Mesenchymal stem cell (in vitro differentiated cells and primary cell): ENCODE results near the gene CMSS1.

Experiments used
- DNase-seq: peaks from one replicate; pipeline ENCODE4 v3.0.0-alpha.2; 2013
- H2AFZ ChIP-seq: one replicate; pipeline ENCODE4 v1.6.1; 2013; ENCODE audit warnings: low read depth, mild to moderate bottlenecking, control low read depth, inconsistent platforms, low read length, moderate library complexity
- H2AK5ac ChIP-seq: 2 replicates; pipeline ENCODE4 v1.6.1; 2013; ENCODE audit warnings: low read length, moderate library complexity, mild to moderate bottlenecking, inconsistent platforms; ENCODE audit not compliant: severe bottlenecking
- H2BK120ac ChIP-seq: one replicate; pipeline ENCODE4 v1.6.1; 2013; ENCODE audit warnings: low read depth, mild to moderate bottlenecking, inconsistent platforms, low read length, moderate library complexity
- H2BK12ac ChIP-seq, 2 experiments: one replicate each; pipeline ENCODE4 v1.6.1; 2013; ENCODE audit warnings: inconsistent platforms in 2 of 2, low read length in 2 of 2, mild to moderate bottlenecking in 2 of 2, moderate library complexity in 2 of 2, control low read depth in 1 of 2
- H2BK15ac ChIP-seq: one replicate; pipeline ENCODE4 v1.6.1; 2013; ENCODE audit warnings: mild to moderate bottlenecking, low read depth, inconsistent platforms; ENCODE audit not compliant: poor library complexity, severe bottlenecking
- H2BK5ac ChIP-seq: 2 replicates; pipeline ENCODE4 v1.6.1; 2013; ENCODE audit warnings: low read depth, mild to moderate bottlenecking, low read length, control low read depth, inconsistent platforms; ENCODE audit not compliant: poor library complexity, severe bottlenecking
- H3K14ac ChIP-seq, 2 experiments: one replicate each; pipeline ENCODE4 v1.6.1; 2013; ENCODE audit warnings: inconsistent platforms in 2 of 2, low read length in 2 of 2, control low read depth in 1 of 2, mild to moderate bottlenecking in 1 of 2, moderate library complexity in 1 of 2
- H3K18ac ChIP-seq, 2 experiments: one replicate each; pipeline ENCODE4 v1.6.1; 2013; ENCODE audit warnings: inconsistent platforms in 2 of 2, low read length in 2 of 2, control low read depth in 1 of 2, low read depth in 1 of 2, mild to moderate bottlenecking in 1 of 2
- H3K23ac ChIP-seq, 2 experiments: one replicate each; pipeline ENCODE4 v1.6.1; 2013; ENCODE audit warnings: inconsistent platforms in 2 of 2, low read length in 2 of 2, mild to moderate bottlenecking in 2 of 2, moderate library complexity in 2 of 2, control low read depth in 1 of 2
- H3K27ac ChIP-seq: 2 replicates; pipeline ENCODE4 v1.5.1; 2013; ENCODE audit warnings: mild to moderate bottlenecking, moderate library complexity, low read length, control low read depth, inconsistent platforms; ENCODE audit not compliant: poor library complexity, severe bottlenecking
- H3K27me3 ChIP-seq, 2 experiments: 2 replicates each; pipeline versions ENCODE4 v1.6.1 to v1.7.0; 2013; ENCODE audit warnings: low read length in 2 of 2, mild to moderate bottlenecking in 2 of 2, moderate library complexity in 2 of 2, control low read depth in 1 of 2, inconsistent platforms in 1 of 2; ENCODE audit not compliant: control insufficient read depth in 1 of 2, insufficient read depth in 1 of 2
- H3K36me3 ChIP-seq, 2 experiments: 2 replicates each; pipeline versions ENCODE4 v1.6.1 to v1.7.0; 2013; ENCODE audit warnings: low read length in 2 of 2, control low read depth in 1 of 2, inconsistent platforms in 1 of 2, low read depth in 1 of 2, mild to moderate bottlenecking in 1 of 2; ENCODE audit not compliant: insufficient read depth in 2 of 2, control insufficient read depth in 1 of 2
- H3K4ac ChIP-seq, 2 experiments: one replicate each; pipeline ENCODE4 v1.6.1; 2013; ENCODE audit warnings: inconsistent platforms in 2 of 2, low read length in 2 of 2, mild to moderate bottlenecking in 2 of 2, moderate library complexity in 2 of 2, control low read depth in 1 of 2, low read depth in 1 of 2
- H3K4me1 ChIP-seq: 2 replicates; pipeline ENCODE4 v1.6.1; 2013; ENCODE audit warnings: low read depth, low read length, control low read depth; ENCODE audit not compliant: control insufficient read depth, insufficient read depth
- H3K4me2 ChIP-seq: 2 replicates; pipeline ENCODE4 v1.6.1; 2013; ENCODE audit warnings: low read length, mild to moderate bottlenecking, inconsistent platforms; ENCODE audit not compliant: poor library complexity, severe bottlenecking
- H3K4me3 ChIP-seq, 2 experiments: 2 replicates each; pipeline versions ENCODE4 v1.5.1 to v1.7.0; 2013; ENCODE audit warnings: low read length in 2 of 2, mild to moderate bottlenecking in 2 of 2, control low read depth in 1 of 2, low read depth in 1 of 2; ENCODE audit not compliant: insufficient read depth in 1 of 2
- H3K79me1 ChIP-seq: replicated peaks from 2 replicates; pipeline ENCODE4 v1.6.1; 2013; ENCODE audit warnings: mild to moderate bottlenecking, control low read depth, low read length, inconsistent platforms; ENCODE audit not compliant: poor library complexity, severe bottlenecking
- H3K9ac ChIP-seq: 2 replicates; pipeline ENCODE4 v1.7.0; 2013; ENCODE audit warnings: mild to moderate bottlenecking, low read length, moderate library complexity
- H3K9me3 ChIP-seq: 2 replicates; pipeline ENCODE4 v1.7.0; 2013; ENCODE audit warnings: mild to moderate bottlenecking, low read length; ENCODE audit not compliant: control insufficient read depth
- H4K8ac ChIP-seq: one replicate; pipeline ENCODE4 v1.6.1; 2013; ENCODE audit warnings: inconsistent platforms, mild to moderate bottlenecking, low read length, moderate library complexity
- H4K91ac ChIP-seq: one replicate; pipeline ENCODE4 v1.6.1; 2013; ENCODE audit warnings: mild to moderate bottlenecking, low read length, inconsistent platforms
- WGBS: methylation state at CpG from one replicate; pipeline ENCODE4 v1.1.7; 2013; ENCODE audit warnings: mixed read lengths; 5-methylcytosine and 5-hydroxymethylcytosine counted together

The CMSS1 gene

DNA sequence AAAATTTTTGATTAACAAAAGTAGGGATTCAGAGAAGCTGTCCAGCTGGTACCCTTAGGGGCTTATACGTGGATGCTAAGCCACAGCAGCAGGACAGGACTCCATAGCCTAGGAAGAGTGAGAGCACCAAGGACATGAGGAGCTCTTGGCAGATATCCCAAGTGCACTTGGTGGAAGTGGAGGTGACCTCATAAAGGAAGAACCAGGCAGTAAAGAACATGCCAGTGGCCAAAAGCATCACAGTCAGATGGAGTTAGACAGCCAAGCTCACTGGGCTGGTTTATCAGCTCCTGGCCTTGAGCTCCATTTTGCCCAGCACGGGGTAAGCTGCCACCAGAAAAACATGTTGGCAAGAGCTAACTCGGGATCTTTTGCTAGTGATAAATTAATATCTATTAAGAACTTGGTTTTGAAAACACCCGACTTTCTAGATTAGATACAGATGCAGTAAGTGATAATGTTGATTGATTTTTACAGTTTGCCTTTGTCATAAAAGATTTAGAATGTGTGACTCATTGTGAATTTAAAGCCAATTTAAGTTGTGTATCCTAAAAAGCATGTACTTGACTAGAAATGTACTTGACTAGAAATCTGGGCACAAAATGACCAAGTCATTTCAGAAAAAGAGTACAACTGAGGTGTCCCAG is 108.0 kb downstream of the CMSS1 start:
- H4K91ac ChIP-seq: no peak overlapping the region
- WGBS: 87% methylated on average over 4 of the region's 4 CpGs
- H2AK5ac ChIP-seq: no peak overlapping the region
- H2BK120ac ChIP-seq: no peak overlapping the region
- H3K36me3 ChIP-seq: no peaks in the 10 kb centered on the region
- peaks cover 4% of the 10 kb centered on the region for H3K4me1 ChIP-seq
- no peak overlapping the region for H3K23ac ChIP-seq
- no peak overlapping the region for H2BK5ac ChIP-seq
- no peak overlapping the region for H2BK12ac ChIP-seq
- H3K9me3 ChIP-seq: no peaks in the 10 kb centered on the region
- H3K79me1 ChIP-seq: peaks cover 4% of the 10 kb centered on the region
- peak overlapping the region; percentile 7 for H3K9ac ChIP-seq
- no peak overlapping the region for H3K18ac ChIP-seq
- H3K27me3 ChIP-seq: no peaks in the 10 kb centered on the region
- no peak overlapping the region for H3K4me2 ChIP-seq
- no peak overlapping the region for H3K27ac ChIP-seq
- no peak overlapping the region for H3K4ac ChIP-seq
- peak; percentile 77 for DNase-seq
- H2BK15ac ChIP-seq: no peak overlapping the region
- H2AFZ ChIP-seq: no peak overlapping the region
- H3K14ac ChIP-seq: no peak overlapping the region
- H4K8ac ChIP-seq: no peak overlapping the region
- no peak overlapping the region for H3K4me3 ChIP-seq

- H3K79me1 ChIP-seq: peaks cover 4% of the 10 kb centered on the region
- no peak overlapping the region for H3K4ac ChIP-seq
- H3K36me3 ChIP-seq: no peaks in the 10 kb centered on the region
- H2AFZ ChIP-seq: no peak overlapping the region
- no peak overlapping the region for H3K4me2 ChIP-seq
- peak overlapping the region; percentile 47 for H2AK5ac ChIP-seq
- DNase-seq: no peak
- H4K91ac ChIP-seq: no peak overlapping the region
- H3K14ac ChIP-seq: no peak overlapping the region
- no peak overlapping the region for H2BK15ac ChIP-seq
- H3K23ac ChIP-seq: no peak overlapping the region
- H3K27me3 ChIP-seq: no peaks in the 10 kb centered on the region
- peaks cover 5% of the 10 kb centered on the region for H3K4me1 ChIP-seq
- no peak overlapping the region for H3K9ac ChIP-seq
- no peak overlapping the region for H3K27ac ChIP-seq
- H3K18ac ChIP-seq: no peak overlapping the region
- H2BK5ac ChIP-seq: no peak overlapping the region
- H2BK120ac ChIP-seq: no peak overlapping the region
- 64% methylated on average over 4 of the region's 7 CpGs for WGBS
- no peak overlapping the region for H2BK12ac ChIP-seq
- no peaks in the 10 kb centered on the region for H3K9me3 ChIP-seq
- H4K8ac ChIP-seq: no peak overlapping the region
- H3K4me3 ChIP-seq: no peak overlapping the region
Measured at GRCh38 chr3:99927671-99928457, 110.2 kb downstream of the CMSS1 start.

DNA sequence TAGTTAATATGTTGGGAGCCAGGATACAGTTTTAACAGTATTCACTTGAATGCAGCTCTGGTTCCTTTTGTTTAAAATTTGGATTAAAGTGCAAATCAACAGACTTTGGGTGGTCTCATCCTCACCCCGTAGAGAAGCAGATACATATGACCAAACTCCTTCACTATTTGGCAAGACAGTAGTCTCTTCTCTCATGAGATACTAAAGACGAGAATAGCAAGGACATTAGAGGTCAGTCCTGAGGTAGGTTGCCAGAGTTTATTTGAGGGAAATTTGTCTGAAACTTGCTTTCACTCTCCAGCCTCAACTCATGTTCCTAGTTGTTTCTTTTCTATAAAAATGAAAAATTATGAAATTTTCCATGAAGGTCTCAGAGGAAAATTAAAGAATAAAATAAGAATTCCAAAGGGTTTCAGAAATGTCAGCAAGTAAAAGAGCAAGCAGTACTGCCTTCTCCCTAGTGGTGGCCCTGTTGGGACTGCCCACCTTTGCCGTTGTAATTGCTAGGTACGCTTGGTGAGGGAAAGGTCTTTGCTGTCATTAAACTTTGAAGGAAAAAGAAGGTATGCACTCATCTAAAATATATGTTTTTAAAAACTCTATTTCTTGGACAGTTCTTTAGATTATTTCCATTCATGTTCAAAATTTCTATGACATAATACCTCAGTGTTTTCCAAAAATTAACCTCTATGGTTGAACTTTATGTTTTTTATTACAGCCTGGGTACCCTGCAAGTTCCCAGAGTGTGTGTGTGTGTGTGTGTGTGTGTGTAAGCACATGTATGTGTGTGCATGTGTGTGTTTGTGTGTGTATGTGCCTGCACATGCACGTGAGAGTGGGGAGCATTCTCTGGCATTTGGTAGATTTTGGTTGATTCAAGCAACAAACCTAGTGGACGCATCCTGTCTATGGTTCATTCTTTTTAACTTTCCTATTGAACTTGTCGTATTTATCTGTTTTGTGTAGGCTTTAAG is 111.4 kb downstream of the CMSS1 start:
- Histone ChIP-seq H3K9me3 (no peaks in the 10 kb centered on the region), H2BK12ac (no peak overlapping the region), H3K9ac (peak overlapping the region; percentile 68), H3K4me2 (no peak overlapping the region), H3K27ac (no peak overlapping the region), H2AK5ac (no peak overlapping the region), H2BK120ac (no peak overlapping the region), H2AFZ (no peak overlapping the region), H3K79me1 (peaks cover 6% of the 10 kb centered on the region), H4K8ac (no peak overlapping the region), H3K18ac (no peak overlapping the region), H2BK15ac (no peak overlapping the region), H4K91ac (no peak overlapping the region), H3K14ac (no peak overlapping the region), H3K23ac (no peak overlapping the region), H3K4me1 (peaks cover 5% of the 10 kb centered on the region), H3K27me3 (no peaks in the 10 kb centered on the region), H3K4ac (no peak overlapping the region), H2BK5ac (no peak overlapping the region), H3K36me3 (no peaks in the 10 kb centered on the region), H3K4me3 (peak overlapping the region in 1 of 2 experiments; percentile 68)
- no peak for DNase-seq
- whole genome bisulfite sequencing: 96% methylated on average over 4 of the region's 7 CpGs
